AG04449 (cell line): ENCODE measurements around the gene WIZ.

Experiments used
- CTCF ChIA-PET: fragments of 350-600 bp; formaldehyde crosslinking; extraction: SDS; loops from one replicate; lab custom pipeline; 2021; ENCODE audit warnings: antibody characterized with exemption; lab: Yijun Ruan, JAX
- POLR2A ChIA-PET: fragments of 400-600, 350-600 bp; formaldehyde crosslinking; extraction: SDS; loops from one replicate; lab custom pipeline; 2020; ENCODE audit warnings: antibody characterized with exemption, inconsistent platforms; lab: Yijun Ruan, JAX
- DNase-seq: peaks from one replicate; pipeline ENCODE4 v3.0.0-alpha.2; 2010; ENCODE audit warnings: low read depth, low spot score
- H3K4me3 ChIP-seq: 2 replicates; pipeline ENCODE4 v1.5.1; 2011; ENCODE audit warnings: low read depth, mild to moderate bottlenecking, control low read depth, low read length
- TF ChIP-seq, protein P1 (sequence below): IDR thresholded peaks from one replicate; pipeline ENCODE4 v1.5.1; 2011; ENCODE audit warnings: mild to moderate bottlenecking, moderate library complexity, low read length, control low read depth, inconsistent platforms; ENCODE audit not compliant: insufficient read depth; ENCODE audit errors: missing control alignments

The WIZ gene

DNA sequence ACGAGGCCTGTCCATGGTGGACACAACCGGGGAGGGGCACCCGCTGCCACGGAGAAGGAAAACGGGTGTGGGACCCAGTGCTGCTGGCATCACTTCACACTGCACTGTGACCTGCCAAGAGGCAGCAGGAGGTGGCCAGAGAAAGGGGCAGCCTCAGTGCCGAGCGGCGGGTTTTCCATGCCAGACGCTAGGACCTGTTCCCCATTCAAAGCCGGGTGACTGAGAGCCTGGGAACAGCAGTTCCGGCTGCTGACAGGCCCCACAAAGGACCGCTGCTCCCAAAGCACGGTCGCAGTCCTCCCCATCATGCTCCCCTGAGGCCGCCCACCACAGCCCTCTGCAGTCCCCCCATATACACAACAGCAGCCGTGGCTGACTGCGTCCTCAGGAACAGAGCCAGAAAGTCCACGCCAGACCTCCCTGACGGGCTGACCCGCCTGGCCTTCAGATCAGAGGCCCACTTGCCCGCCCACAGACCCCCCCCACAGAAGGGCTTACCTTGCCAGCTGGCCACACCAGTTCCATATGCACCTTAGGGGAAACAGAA is 75.6 kb downstream of the WIZ start:
- TF ChIP-seq, protein P1, sequence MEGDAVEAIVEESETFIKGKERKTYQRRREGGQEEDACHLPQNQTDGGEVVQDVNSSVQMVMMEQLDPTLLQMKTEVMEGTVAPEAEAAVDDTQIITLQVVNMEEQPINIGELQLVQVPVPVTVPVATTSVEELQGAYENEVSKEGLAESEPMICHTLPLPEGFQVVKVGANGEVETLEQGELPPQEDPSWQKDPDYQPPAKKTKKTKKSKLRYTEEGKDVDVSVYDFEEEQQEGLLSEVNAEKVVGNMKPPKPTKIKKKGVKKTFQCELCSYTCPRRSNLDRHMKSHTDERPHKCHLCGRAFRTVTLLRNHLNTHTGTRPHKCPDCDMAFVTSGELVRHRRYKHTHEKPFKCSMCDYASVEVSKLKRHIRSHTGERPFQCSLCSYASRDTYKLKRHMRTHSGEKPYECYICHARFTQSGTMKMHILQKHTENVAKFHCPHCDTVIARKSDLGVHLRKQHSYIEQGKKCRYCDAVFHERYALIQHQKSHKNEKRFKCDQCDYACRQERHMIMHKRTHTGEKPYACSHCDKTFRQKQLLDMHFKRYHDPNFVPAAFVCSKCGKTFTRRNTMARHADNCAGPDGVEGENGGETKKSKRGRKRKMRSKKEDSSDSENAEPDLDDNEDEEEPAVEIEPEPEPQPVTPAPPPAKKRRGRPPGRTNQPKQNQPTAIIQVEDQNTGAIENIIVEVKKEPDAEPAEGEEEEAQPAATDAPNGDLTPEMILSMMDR: no peak
- no peak for DNase-seq
- POLR2A ChIA-PET: no interaction called here

DNA sequence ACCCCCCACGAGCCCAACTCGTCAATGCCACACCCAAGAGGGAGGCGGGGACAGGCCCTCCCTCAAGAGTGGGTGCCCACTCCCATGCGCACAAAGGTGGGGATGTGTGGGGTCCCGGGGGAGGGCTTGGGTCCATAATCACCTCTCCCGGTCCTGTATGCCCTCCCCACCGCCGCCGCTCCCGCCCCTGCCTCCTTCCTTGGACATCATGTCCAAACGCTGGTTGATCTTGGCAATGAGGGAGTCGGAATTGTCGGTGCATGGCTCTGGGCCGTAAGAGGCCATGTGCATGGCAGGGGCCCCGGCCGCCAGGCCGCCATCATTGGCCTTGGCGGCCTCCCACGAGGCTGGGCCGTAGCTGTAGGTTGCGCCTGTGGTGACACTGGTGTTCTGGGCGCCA is 76.1 kb downstream of the WIZ start:
- TF ChIP-seq, protein P1: no peak
- POLR2A ChIA-PET: interaction anchor here (1.2 kb wide), 1 partner anchor 14 kb away, joined by 3 read pairs; no protein-coding TSS in a partner anchor

More for the DNA sequence above, 75.6 kb downstream of the WIZ start:
- no peak overlapping the region for H3K4me3 ChIP-seq
- CTCF ChIA-PET: no interaction called here

DNA sequence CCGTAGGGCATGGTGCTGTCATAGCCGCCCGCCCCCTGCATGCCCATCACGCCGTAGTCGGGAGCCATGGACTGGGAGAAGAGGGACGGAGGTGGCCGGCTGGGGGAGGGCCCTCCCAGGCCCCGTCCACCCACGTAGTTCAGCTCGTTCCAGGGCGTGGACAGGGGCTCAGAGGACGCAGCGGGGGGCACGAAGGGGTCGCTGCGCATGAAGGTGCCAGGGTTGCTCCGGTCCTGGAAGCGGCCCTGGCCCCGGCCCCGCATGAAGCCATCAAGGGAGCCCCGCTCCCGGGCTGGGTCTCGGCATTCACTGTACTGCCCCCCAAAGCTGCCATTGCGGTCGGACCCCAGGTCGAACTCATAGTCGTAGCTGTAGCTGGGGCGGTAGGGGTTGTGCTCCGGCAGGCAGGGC is 76.9 kb downstream of the WIZ start:
- CTCF ChIA-PET: no interaction called here
- DNase-seq: no peak
- POLR2A ChIA-PET: interaction anchor here (1.2 kb wide), 1 partner anchor 13 kb away, joined by 3 read pairs; no protein-coding TSS in a partner anchor
- TF ChIP-seq, protein P1: no peak
- H3K4me3 ChIP-seq: no peak overlapping the region

More for the DNA sequence above, 76.1 kb downstream of the WIZ start:
- CTCF ChIA-PET: no interaction called here
- H3K4me3 ChIP-seq: no peak overlapping the region
- DNase-seq: no peak

DNA sequence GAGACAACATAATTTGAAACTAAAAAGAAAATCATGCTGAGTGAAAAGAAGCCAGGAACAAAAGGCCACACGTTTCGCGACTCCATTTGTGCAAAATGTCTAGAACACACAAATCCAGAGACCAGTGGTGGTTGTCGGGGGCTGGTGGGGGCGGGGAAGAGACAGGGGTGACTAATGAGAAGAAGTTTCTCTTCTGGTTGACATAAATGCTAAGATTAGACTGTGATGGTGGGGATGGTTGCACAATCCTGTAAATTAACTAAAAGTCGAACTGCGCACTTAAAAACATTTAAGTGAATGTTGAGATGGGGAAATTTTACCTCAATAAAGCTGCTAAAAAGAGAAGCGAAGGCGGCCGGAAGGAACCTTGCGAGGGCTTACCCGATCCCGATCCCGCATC is 77.3 kb downstream of the WIZ start:
- TF ChIP-seq, protein P1: no peak
- ChIA-PET CTCF (no interaction called here), POLR2A (interaction anchor here (1.2 kb wide), 2 partner anchors 13 to 122 kb away, joined by 3 read pairs; no protein-coding TSS in a partner anchor)

DNA sequence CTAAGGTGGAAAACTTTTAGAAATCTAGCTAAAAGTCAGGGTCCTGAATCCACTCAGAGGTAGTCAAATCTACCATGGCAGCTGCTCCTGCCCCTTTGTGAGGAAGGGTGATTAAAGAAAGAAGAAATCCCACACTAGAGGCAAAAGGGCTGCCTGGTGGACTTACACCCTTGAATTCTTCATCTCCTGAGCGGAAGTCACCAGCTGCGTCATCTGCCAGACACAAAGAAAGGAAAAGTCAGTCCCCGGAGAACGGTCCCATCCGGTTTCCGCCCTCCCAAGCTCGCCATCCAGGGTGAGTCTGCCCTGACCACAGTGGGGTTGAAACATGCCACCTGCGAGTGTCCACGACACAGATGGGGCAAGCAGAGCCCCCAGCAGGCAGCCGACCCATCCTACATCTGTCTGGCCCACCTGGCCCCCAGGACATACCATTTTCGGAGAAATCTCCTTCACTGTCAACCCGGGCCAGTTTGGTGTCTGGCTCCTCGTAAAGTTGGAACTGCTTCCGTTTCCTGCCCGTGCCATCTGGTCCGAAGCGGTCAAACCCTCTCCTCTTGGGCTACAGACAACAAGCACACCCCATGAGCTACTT is 77.9 kb downstream of the WIZ start:
- TF ChIP-seq, protein P1: no peak
- H3K4me3 ChIP-seq: no peak overlapping the region
- CTCF ChIA-PET: no interaction called here
- DNase-seq: no peak
- POLR2A ChIA-PET: interaction anchor here (1.2 kb wide), 1 partner anchor 121 kb away, joined by 3 read pairs; no protein-coding TSS in a partner anchor

More for the DNA sequence above, 77.3 kb downstream of the WIZ start:
- H3K4me3 ChIP-seq: no peak overlapping the region
- DNase-seq: no peak

DNA sequence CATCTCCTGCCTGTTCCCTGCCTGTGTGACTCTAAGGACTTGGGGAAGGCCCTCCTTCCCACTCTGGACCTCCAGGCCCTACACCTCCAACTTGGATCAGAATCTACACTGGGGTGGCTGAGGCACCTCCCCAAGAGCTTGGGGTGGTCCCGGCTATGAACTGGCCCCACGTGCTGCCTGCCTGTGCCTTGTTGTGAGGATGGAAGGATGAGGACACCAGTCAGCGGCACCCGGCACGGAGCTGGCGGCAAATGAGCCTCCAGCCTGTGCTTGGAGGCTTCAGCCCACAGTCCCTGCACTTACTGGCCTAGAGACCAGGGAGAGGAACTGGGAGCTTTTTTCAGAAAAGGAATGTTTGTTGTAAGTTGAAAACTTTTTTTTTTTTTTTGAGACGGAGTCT is 78.6 kb downstream of the WIZ start:
- CTCF ChIA-PET: interaction anchor here (1.1 to 1.4 kb wide), 3 partner anchors 7 to 194 kb away, joined by 3 to 4 read pairs (median 3); no protein-coding TSS in a partner anchor
- TF ChIP-seq, protein P1: no peak
- H3K4me3 ChIP-seq: no peak overlapping the region
- POLR2A ChIA-PET: interaction anchor here (1.2 kb wide), 1 partner anchor 121 kb away, joined by 3 read pairs; no protein-coding TSS in a partner anchor
- no peak for DNase-seq
